ENCODE measurements around the gene ARID3C.
A peak's percentile ranks its signal among the peaks of the same experiment; 100 is the strongest.

Gene ARID3C, protein sequence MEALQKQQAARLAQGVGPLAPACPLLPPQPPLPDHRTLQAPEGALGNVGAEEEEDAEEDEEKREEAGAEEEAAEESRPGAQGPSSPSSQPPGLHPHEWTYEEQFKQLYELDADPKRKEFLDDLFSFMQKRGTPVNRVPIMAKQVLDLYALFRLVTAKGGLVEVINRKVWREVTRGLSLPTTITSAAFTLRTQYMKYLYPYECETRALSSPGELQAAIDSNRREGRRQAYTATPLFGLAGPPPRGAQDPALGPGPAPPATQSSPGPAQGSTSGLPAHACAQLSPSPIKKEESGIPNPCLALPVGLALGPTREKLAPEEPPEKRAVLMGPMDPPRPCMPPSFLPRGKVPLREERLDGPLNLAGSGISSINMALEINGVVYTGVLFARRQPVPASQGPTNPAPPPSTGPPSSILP

DNA sequence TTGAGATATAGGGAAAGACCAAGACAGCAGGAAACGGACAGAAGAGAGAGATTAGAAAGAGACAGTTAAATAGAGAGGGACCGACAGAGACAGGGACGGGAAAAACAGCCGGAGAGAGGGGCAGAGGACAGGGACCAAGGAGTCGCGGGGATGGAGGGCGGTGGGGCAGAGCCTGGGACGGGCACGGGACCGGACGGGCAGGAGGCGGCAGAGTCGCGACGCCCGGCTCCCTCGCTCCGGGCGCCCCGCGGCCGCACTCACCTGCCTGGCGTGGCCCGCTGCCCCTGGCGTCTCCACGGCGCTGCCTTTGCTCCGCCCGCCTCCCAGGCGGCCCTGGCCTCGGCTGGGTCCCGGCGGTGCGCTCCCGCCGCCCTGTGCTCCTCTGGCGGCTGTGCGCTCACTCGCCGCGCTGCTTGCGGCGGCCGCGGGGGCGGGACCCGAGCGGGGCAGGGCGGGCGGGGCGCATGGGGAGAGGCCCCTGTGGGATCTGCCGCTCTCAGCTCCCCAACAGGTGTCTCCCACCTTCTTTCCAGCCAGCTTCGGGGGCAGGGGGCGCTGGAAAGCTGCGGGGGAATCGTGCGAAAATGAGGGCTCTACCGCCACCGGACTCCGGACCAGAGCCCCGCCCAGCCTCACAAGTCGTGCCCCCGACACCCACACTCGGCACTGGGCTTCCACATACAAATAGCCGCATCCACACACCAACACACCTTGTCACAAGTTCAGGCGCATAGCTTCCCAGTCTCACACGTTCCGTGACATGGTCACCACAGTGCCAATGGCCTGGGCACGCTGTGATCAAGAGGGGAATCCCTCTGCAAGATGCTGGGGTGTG lies at the start of gene ARID3C:
ARID3C (minus strand) TSS at position 411 of the 835 bp plus-strand sequence. CDS start 1,052 bp downstream, outside the sequence.
- no peak for DNase-seq

DNA sequence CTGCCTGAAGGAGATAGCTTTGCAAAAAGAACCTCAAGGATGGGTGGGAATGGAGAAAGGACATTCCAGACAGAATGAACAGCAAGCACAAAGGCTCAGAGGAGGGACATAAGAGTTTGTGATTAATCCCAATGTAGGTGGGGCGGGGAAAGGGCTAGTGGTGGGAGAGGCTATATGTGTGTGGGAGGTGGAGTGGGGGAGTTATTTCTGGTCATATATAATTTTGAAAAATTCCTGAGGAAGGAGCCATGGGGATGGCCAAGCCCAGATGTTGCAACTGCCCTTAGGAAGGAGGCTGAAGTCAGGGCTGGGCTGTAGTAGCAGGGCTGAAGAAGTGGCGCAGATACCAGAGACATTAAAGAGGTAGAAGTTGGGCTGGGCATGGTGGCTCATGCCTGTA lies 47.0 kb upstream of the ARID3C start:
- DNase-seq, result no peak

DNA sequence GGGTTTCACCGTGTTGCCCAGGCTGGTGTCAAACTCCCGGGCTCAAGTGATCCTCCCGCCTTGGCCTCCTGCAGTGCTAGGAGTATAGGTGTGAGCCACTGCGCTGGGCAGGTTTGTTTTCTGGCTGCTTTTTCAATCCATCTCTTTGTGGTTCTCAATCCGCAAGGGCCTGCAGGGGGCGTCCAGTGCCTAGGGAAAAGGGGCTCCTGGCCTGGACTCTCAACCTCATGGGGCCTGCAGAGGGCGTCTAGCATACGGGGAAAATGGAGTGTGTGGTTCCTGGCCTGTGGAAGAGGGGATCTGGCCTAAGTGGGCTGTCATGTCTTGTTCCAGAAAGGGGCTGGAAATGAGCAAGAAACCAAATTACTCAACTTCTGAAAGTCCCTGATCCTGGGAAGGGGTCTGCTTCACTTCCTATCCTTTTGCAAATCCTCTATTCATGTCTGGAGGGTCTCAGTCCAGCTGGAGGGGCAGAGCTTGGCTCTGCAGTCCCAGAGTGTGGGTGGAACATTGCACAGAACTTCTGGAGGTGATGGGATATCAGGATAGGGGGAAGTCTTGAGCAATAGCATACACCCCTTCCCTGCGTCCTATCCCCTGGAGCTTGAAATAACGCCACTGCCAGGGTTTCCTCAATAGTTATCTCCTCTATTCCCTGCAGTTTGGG lies 46.3 kb upstream of the ARID3C start:
- no peak for DNase-seq

DNA sequence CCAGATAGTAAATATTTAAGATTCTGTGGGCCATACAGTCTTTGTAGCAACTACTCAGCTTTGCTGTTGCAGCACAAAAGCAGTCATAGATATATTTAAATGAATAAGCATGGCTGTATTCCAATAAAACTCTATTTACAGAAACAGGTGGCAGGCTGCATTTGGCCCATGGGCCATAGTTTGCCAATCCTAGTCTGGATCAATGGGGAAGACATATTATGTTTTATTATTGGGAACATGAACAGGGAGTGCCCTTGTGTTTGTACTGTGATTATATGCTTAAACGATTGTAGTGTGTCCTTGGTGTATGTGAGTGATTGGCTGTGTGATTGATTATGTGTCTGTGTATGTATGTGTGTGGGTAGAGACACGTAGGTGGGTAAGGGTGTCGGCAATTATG lies 45.6 kb upstream of the ARID3C start:
- no peak for DNase-seq

DNA sequence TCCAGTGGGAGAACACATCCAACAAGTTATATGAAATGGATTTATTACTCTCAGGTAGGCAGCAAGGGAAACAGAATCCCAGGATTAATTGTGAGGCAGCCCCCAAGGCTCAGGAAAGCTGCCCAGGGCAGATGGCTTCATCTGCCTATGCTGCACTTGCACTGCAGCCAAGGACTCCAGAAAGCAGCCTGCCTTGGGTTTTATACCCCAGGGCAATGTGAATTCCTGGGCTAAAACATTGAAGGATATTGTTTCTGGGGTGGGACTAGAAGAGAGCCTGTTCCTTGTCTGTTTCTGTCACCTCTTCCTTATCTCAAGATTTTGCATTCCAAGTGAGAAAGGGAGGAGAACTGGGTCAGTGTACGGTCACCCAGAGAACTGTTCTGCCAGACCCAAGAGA lies 42.4 kb upstream of the ARID3C start:
- DNase-seq, result no peak

DNA sequence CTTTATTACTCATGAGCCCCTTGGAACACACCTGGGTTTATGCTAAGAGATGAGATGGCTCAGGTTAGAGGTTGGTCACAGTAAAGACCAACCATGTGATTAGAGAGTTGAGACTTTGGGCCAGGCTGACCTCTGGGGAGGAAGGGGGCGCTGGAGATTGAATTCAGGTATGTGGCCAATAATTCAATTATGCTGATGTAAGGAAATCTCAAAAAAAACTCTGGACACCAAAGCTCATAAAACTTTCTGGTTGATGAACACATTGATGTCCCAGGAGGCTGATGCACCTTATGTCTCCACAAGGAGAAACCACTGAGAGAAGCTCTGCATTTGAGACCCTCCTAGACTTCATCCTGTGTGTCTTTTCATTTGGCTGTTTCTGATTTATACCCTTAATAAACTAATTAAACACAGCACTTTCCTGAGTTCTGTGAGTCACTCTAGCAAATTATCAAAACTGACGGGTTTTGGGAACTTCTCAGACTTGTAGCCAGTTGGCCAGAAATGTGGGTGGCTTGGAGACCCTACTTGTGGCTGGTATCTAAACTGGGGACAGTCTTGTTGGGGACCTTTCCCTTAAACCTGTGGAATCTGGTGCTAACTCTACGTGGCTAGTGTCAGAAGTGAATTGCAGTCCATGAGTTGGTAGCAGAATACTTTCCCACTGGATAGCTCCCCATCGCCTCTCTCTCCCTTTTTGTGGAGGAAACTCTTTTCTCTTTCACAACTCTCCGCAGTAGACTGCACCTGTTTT lies 41.1 kb upstream of the ARID3C start:
- DNase-seq, result no peak

DNA sequence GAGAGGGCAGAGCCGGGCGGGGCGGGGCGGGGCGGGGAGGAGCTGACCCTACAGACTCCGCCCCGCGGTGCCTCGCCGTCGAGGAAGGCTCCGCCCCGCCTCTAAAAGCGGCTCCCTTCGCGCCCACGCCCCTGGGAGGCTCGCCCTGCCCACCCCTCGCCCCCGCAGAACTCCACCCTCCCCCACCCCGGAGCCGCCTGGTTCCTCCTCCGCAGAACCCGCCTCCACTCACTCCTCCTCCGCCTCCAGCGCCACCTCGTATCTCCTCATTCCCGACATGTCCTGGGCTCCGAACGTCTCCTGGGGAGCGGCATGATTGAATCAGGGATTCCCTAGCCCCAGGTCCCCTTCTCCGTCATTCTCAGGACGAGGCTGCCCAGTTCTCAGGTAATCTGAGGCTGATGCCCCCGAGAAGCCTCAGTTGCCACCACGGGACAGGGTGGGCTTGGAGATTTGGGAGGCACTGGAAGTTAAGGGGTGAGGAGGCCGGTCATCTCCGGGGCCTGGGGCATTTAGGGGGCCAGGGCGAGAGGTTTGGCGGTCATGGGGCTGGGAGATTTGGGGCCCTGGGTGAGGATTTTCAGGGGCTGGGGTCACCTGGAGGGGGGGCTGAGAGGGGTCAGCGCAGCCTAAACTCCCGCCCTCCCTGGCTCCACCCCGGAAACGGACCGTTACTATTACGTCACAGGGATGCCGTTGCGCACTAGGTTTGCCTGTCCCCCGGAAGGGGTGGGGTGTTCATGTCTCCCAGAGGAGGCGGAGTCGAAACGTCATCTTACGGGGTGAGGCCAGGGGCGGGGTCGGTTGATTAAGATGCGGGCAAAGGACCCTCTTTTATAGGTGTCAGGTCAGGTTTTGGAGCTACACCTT lies 36.8 kb upstream of the ARID3C start:
- DNase-seq, result peak; percentile 76

DNA sequence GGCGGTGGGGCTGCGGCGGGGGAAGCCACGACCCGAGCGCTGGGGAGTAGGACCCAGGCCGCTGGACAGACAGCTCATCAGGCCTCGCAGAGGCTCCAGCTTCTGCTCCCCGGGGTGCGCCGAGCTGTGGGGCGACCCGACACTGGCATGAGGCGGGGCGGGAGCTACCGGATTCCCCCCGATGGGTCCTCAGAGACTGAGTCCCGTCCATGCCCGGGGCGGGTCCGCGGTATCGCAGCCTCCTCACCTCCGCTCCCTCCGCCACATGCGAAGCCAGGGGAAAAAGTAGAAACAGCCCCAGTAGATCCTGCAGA lies 36.2 kb upstream of the ARID3C start:
- DNase-seq, result no peak

DNA sequence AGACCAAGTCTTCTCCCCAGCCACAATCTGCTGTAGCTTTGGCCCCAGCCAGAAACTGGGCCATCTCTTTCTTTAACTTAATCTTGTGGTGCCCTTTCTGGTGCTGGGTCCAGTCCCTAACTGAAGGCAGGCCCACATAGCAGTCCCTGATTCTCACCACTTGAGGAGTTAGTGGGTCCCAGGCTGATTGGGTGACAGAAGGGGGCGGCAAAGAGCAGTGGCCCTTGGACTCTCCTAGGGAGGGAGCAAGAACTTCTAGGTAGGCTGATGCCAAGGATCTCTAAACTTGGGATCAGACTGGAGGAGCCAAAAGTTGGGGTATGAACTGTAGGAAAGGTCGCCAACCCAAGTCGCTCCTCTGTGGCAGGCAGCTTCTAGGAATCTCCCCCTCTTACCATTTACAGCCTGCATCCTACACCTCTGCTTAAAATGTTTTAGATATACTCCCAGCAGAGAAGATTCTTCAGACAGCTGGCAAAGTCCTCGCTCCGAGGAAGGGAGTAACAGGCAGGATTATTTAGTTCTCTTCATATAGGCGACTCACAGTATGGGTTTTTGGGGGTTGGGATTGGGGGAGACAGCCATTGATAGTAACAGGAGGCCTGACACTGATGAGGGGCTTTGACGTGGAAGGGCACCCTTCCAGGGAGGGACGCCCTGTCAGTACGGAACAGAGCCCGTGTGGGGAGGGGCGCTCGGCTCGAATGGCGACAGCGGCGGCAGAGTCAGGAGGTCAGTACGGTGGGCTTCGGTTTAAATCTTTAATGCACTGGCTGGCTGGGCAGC lies 35.6 kb upstream of the ARID3C start:
- DNase-seq, result peak; percentile 59

DNA sequence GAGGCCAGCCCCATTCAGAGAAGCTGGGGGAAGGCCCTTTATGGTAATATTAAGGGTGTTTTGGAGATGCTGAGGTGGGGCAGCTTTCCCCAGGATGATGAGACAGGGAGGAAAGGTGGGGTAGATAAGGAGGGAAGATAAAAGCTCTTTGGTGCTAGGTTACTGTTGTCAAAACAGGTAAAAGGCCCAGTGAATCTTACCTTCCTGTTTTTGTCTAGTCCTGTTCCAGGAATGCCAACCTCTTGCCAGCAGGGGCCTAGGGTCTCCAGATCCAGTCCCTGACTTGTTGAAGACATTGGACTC lies 34.4 kb upstream of the ARID3C start:
- no peak for DNase-seq

DNA sequence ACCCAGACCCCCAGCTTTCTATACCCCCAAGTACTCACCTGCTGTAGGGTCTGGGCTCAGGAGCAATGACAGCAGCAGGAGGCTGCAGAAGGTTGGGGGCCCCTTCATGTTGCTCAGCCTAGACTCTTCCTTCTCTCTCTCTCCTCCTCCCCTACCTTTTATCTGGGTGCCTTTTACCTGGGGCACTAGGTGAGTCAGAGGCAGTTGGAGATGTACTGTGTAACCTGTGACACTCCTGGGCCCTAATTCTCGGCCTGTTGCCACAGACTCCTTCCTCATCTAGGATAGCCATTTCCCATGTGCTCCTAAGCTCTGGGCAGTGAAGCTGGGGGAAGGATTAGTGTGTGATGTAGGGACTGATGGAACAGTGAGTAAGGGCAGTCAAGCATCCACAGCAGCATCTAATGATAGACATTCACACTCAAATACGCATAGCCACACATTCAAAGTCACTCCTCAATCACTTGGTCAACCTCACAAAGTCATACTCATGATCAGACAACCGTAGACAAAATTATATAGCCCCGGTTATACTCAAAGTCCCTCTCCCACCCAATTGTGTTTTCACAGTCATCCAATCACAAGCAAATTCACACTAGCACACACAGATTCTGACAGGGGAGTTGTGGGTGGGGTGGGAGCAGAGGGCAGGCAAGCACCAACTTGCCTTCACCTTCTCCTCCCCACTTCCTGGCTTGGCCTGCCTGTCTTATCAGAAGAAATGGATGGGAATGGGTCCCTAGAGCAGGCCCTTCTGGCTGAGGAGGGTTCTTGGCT lies 33.8 kb upstream of the ARID3C start, which contains the start of gene CCL27:
CCL27 (minus strand) TSS at position 132 of the 777 bp plus-strand sequence; CDS start at position 108, 24 bp downstream.
- no peak for DNase-seq

DNA sequence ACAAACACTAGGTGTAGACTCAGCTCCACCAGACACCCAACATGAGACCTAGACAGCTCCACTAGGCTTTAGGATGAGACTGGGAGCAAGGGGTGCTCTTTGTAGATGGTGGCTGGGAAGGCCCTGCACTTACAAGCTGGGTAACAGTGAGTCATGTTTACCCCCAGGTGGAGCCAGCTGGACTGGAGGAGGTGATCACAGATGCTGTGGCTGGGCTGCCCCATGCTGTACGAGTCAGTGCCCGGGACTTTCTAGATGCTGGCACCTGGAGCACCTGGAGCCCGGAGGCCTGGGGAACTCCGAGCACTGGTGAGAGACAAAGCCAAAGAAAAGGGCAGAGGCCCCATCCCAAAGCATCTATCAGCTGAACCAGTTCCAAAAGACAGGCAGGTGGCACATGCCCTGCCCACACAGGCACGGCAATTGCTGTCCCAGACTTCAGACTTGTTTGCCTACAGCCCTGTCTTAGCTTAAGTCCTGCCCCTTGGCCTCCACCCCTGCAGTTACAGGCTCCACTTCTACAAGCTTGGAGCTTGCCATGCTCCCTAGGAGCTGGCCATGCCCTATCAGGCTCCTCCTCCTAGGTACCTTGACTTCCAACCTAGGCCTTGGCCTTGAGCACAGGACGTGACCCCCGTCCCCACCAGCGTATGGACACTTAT lies 30.9 kb upstream of the ARID3C start:
- peak; percentile 23 for DNase-seq

DNA sequence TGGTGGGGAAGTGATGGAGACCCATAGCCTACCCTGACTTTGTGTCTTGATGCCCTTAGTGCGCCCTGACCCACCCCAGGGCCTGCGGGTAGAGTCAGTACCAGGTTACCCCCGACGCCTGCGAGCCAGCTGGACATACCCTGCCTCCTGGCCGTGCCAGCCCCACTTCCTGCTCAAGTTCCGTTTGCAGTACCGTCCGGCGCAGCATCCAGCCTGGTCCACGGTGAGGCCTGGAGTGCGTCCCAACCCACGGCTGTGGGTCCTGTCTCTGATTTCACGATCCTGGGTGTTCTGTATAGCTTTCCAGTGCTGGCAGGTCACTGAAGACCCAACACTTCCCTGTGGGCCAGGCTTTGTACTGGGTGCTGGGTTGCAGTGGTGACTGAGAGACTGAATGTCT lies 29.6 kb upstream of the ARID3C start:
- DNase-seq, result no peak

DNA sequence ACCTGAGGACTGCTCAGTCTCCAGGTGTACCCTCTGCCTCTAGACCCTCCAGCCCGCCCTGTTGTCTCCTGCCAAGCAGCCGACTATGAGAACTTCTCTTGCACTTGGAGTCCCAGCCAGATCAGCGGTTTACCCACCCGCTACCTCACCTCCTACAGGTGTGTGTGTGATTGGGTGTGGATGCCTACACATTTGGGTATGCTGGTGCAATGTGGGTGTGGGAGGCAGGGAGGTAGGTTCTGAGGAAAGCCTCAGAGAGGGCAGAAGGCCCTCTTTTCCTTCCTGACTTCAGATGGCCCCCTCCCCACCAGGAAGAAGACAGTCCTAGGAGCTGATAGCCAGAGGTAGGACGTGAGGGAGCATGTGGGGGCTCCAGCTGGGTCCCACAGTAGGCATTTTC lies 28.1 kb upstream of the ARID3C start:
- DNase-seq, result no peak

DNA sequence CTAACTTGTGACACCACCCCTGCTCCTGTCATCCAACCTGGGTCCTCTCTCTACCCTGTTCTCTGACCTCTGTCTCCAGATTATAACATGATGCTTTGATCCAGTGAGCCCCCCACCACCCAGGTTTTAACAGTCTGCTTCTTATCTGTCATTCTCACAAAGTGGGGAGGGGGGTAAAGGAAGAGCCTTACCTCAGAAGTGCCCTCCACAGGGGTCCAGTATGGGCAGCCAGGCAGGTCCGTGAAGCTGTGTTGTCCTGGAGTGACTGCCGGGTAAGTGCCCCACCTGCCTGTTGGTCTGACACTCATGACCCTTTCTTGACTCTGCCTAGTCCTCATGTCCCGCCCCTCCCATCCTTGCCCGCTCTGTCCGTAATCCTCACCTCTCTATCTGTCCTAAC lies 26.5 kb upstream of the ARID3C start:
- no peak for DNase-seq

DNA sequence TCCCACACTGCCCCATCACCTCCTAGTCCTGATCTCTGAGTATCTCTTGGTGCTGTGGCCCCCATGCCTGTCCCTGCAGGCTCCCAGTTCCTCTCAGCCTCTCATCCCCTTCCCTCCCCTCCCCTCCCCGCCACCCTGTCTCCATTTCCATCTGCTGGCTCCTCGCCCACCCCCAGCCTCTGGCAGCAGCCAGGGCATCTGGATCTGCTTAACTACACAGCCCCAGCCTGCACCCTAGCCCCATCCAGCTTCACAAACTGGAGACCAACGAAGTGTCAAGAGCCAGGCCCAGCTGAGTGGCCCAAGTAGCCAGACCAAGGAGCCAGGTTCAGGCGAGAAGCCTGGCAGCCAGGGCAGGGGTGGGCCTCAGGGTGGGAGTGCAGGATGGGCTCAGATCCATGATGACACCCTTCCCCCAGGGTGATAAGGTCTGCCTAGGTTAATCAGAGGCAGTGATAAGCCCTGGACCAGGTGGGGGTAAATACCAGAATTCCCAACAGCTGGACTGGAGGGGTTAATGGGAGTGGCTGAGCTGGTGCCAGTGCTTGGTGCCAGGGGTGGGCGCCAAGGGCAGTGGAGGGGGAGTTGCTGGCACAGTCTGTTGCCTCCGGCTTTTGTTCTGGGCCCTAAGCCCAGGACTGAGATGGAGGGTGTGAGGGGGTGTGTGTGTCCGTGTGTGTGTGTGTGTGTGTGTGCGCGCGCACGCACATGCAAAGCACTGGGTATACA lies 25.6 kb upstream of the ARID3C start:
- DNase-seq, result no peak

DNA sequence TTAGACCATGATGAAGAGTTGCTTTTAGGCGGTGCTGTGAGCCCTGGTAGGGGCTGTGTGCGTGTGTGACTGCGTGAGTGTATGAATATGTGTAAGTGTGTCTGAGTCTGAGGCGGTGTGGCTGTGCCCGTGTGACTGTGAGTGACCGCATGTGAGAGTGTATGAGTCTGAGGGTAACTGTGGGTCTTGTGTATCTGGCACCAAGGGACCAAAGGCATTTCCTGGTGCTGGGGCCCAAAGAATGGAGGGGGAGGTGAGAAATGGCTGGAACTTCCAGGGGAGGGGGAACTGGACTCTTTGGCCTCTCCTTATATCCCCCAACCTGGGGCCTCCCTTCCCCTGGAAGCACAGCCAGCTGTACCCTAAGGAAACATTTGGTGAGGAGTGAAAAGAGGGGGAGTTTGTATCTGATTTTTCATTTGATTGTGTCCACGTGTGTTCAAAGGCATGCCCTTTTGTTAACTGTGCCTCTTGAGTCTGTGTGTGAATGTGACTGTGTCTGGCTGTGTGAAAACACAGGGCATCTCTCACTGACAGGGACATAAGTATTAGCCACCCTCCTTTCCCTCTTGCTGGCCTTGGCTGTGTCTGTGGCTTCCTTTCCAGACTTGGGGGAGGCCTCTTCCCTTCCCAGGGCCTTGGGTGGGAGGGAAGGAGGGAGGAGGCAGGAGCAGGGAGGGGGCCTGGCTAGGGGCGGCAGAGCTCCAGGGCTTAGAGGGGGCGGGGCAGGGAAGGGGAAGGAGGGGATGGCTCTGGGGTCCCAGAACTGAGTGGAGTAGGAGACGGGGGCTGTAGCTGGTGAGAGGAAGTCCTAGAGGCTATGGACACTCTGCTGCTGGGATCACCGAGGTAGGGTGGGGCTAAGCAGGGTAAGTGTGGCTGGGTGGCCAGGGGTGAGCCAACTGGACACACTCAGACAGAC lies 24.5 kb upstream of the ARID3C start:
- DNase-seq, result no peak

DNA sequence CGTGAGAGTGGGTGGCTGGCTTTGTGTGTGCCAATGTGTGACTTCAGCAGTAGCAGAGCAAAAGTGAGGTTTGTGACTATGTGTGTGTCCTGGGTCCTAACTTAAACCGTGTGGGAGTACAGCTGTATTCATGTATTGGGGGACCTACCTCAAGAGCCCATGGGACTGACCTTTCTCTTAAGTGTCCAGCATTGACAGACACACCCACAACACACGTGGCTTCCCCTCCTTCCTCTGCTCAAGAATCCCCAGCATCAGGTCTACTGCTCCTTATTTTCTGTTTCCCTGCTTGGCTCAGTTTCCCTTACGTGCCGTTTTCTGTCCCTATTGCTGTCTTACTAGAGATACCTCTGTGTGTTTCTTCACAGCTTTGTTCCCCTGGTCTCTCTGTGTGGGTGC lies 23.7 kb upstream of the ARID3C start:
- DNase-seq, result no peak

Measured in kidney glomerular epithelial cell (primary cell).